Prostate gland (tissue), 2 donors: ENCODE data around the gene RASIP1.
"Not testable (repeated sequence)": the region's sequence is repeated elsewhere in the genome, so short reads cannot be mapped to it uniquely, and the experiment has no call there.

ENCODE experiments used
- CTCF ChIP-seq, 4 experiments: fragments of 200-600 bp in 2 of 4; fragments of 450-650 bp in 2 of 4; sonication (generic) in 2 of 4; IDR thresholded peaks; 1 replicate in 3 of 4; 2 replicates in 1 of 4; pipeline ENCODE4 v1.5.1; 2016 to 2019; ENCODE audit warnings: antibody characterized with exemption in 4 of 4, mild to moderate bottlenecking in 2 of 4, moderate library complexity in 2 of 4
- POLR2A ChIP-seq: fragments of 450-650 bp; IDR thresholded peaks from one replicate; pipeline ENCODE4 v1.6.1; 2016; ENCODE audit warnings: antibody characterized with exemption, mild to moderate bottlenecking

- TF ChIP-seq CTCF (IDR thresholded peaks at IDR 0.05); POLR2A: not testable (repeated sequence)
Observed at GRCh38 chr19:48680006-48680405, 60.4 kb downstream of the RASIP1 start.
